Measurements from ENCODE around the gene BAAT.

Gene BAAT

GRCh38 chr9:101408374-101409078 lies 23.7 kb upstream of the BAAT start:
- Histone ChIP-seq H3K4ac (ENCODE audit: low read length) (no peak overlapping the region), H3K14ac (ENCODE audit: low read length) (no peak overlapping the region), H2AFZ (ENCODE audit: low read length) (no peak overlapping the region), H2AK5ac (ENCODE audit: low read depth, low read length) (no peak overlapping the region), H3K23ac (ENCODE audit: low read depth, low read length, poor library complexity) (no peak overlapping the region), H3K4me3 (ENCODE audit: low read length in 2 of 2) (no peak overlapping the region), H2BK15ac (ENCODE audit: low read length) (no peak overlapping the region), H4K91ac (ENCODE audit: low read depth, low read length, poor library complexity) (no peak overlapping the region), H3K9ac (ENCODE audit: low read depth, low read length, poor library complexity) (no peak overlapping the region), H3K18ac (ENCODE audit: low read length) (no peak overlapping the region), H4K8ac (ENCODE audit: low read depth, low read length) (no peak overlapping the region), H3K27ac (replicated peaks; ENCODE audit: low read length) (no peak overlapping the region), H3K27me3 (ENCODE audit: control insufficient read depth in 3 of 3, insufficient read depth in 3 of 3, low read depth in 1 of 3, low read length in 3 of 3) (no peaks in the 10 kb centered on the region), H2BK12ac (ENCODE audit: low read length) (no peak overlapping the region), H2BK5ac (ENCODE audit: low read length) (no peak overlapping the region), H3K4me1 (ENCODE audit: control insufficient read depth in 2 of 2, insufficient read depth in 1 of 2, low read depth in 1 of 2, low read length in 2 of 2) (no peaks in the 10 kb centered on the region), H2BK120ac (ENCODE audit: low read depth, low read length) (no peak overlapping the region), H3K4me2 (ENCODE audit: insufficient read depth, low read length, poor library complexity, severe bottlenecking) (no peak overlapping the region), H3K9me3 (replicated peaks in 1 of 2; ENCODE audit: control insufficient read depth in 2 of 2, insufficient read depth in 1 of 2, low read depth in 1 of 2, low read length in 2 of 2) (peaks cover 32 to 84% of the 10 kb centered on the region in 2 donors), H3K79me1 (ENCODE audit: low read depth, low read length) (no peaks in the 10 kb centered on the region), H3K36me3 (replicated peaks in 1 of 2; ENCODE audit: control insufficient read depth in 2 of 2, insufficient read depth in 2 of 2, low read length in 2 of 2) (peaks cover 29 to 70% of the 10 kb centered on the region in 2 donors)
- no CpG with 5 or more reads among the region's 5 CpGs for WGBS, 2 donors (ENCODE audit: extremely low coverage in 2 of 2, insufficient read length in 2 of 2, insufficient replicate concordance in 1 of 2)
- no peak for DNase-seq (ENCODE audit: low spot score)

- H3K4ac ChIP-seq (ENCODE audit: low read length) = no peak overlapping the region
- H3K9ac ChIP-seq (ENCODE audit: low read depth, low read length, poor library complexity) = no peak overlapping the region
- no peak overlapping the region for H2BK15ac ChIP-seq (ENCODE audit: low read length)
- no peak overlapping the region for H3K23ac ChIP-seq (ENCODE audit: low read depth, low read length, poor library complexity)
- H3K9me3 ChIP-seq (replicated peaks in 1 of 2; ENCODE audit: control insufficient read depth in 2 of 2, insufficient read depth in 1 of 2, low read depth in 1 of 2, low read length in 2 of 2) = peaks cover 20 to 84% of the 10 kb centered on the region in 2 donors
- WGBS, 2 donors (ENCODE audit: extremely low coverage in 2 of 2, insufficient read length in 2 of 2, insufficient replicate concordance in 1 of 2) = no CpG with 5 or more reads among the region's 9 CpGs
- peaks cover 3 to 4% of the 10 kb centered on the region in 2 donors for H3K4me1 ChIP-seq (ENCODE audit: control insufficient read depth in 2 of 2, insufficient read depth in 1 of 2, low read depth in 1 of 2, low read length in 2 of 2)
- H2BK12ac ChIP-seq (ENCODE audit: low read length) = no peak overlapping the region
- H3K18ac ChIP-seq (ENCODE audit: low read length) = no peak overlapping the region
- peaks cover 7% of the 10 kb centered on the region for H3K79me1 ChIP-seq (ENCODE audit: low read depth, low read length)
- H3K14ac ChIP-seq (ENCODE audit: low read length) = no peak overlapping the region
- H2BK5ac ChIP-seq (ENCODE audit: low read length) = no peak overlapping the region
- no peaks in the 10 kb centered on the region for H3K27me3 ChIP-seq (ENCODE audit: control insufficient read depth in 3 of 3, insufficient read depth in 3 of 3, low read depth in 1 of 3, low read length in 3 of 3)
- no peak overlapping the region for H2AFZ ChIP-seq (ENCODE audit: low read length)
- H2BK120ac ChIP-seq (ENCODE audit: low read depth, low read length) = no peak overlapping the region
- no peak overlapping the region for H3K27ac ChIP-seq (replicated peaks; ENCODE audit: low read length)
- H4K91ac ChIP-seq (ENCODE audit: low read depth, low read length, poor library complexity) = no peak overlapping the region
- no peak for DNase-seq (ENCODE audit: low spot score)
- no peak overlapping the region for H3K4me2 ChIP-seq (ENCODE audit: insufficient read depth, low read length, poor library complexity, severe bottlenecking)
- no peak overlapping the region for H2AK5ac ChIP-seq (ENCODE audit: low read depth, low read length)
- H4K8ac ChIP-seq (ENCODE audit: low read depth, low read length) = no peak overlapping the region
- H3K36me3 ChIP-seq (replicated peaks in 1 of 2; ENCODE audit: control insufficient read depth in 2 of 2, insufficient read depth in 2 of 2, low read length in 2 of 2) = peaks cover 35 to 90% of the 10 kb centered on the region in 2 donors
- no peak overlapping the region for H3K4me3 ChIP-seq (ENCODE audit: low read length in 2 of 2)
These were observed 18.9 kb upstream of the BAAT start for GRCh38 chr9:101403516-101404285.

- H3K27ac ChIP-seq (replicated peaks; ENCODE audit: low read length) = no peak overlapping the region
- no peak overlapping the region for H2AK5ac ChIP-seq (ENCODE audit: low read depth, low read length)
- no CpG with 5 or more reads among the region's 5 CpGs for WGBS, 2 donors (ENCODE audit: extremely low coverage in 2 of 2, insufficient read length in 2 of 2, insufficient replicate concordance in 1 of 2)
- no peak overlapping the region for H4K91ac ChIP-seq (ENCODE audit: low read depth, low read length, poor library complexity)
- no peaks in the 10 kb centered on the region for H3K27me3 ChIP-seq (ENCODE audit: control insufficient read depth in 3 of 3, insufficient read depth in 3 of 3, low read depth in 1 of 3, low read length in 3 of 3)
- DNase-seq (ENCODE audit: low spot score) = no peak
- H3K4me1 ChIP-seq (ENCODE audit: control insufficient read depth in 2 of 2, insufficient read depth in 1 of 2, low read depth in 1 of 2, low read length in 2 of 2) = peaks cover 3 to 4% of the 10 kb centered on the region in 2 donors
- no peak overlapping the region for H3K23ac ChIP-seq (ENCODE audit: low read depth, low read length, poor library complexity)
- no peak overlapping the region for H3K18ac ChIP-seq (ENCODE audit: low read length)
- H3K4ac ChIP-seq (ENCODE audit: low read length) = no peak overlapping the region
- no peak overlapping the region for H2BK15ac ChIP-seq (ENCODE audit: low read length)
- H3K4me3 ChIP-seq (ENCODE audit: low read length in 2 of 2) = peak overlapping the region in 1 of 2 donors; percentile 79
- peaks cover 10% of the 10 kb centered on the region for H3K79me1 ChIP-seq (ENCODE audit: low read depth, low read length)
- H2BK120ac ChIP-seq (ENCODE audit: low read depth, low read length) = no peak overlapping the region
- H3K4me2 ChIP-seq (ENCODE audit: insufficient read depth, low read length, poor library complexity, severe bottlenecking) = no peak overlapping the region
- no peak overlapping the region for H2AFZ ChIP-seq (ENCODE audit: low read length)
- peak overlapping the region; percentile 78 for H3K9ac ChIP-seq (ENCODE audit: low read depth, low read length, poor library complexity)
- no peak overlapping the region for H2BK12ac ChIP-seq (ENCODE audit: low read length)
- H3K36me3 ChIP-seq (replicated peaks in 1 of 2; ENCODE audit: control insufficient read depth in 2 of 2, insufficient read depth in 2 of 2, low read length in 2 of 2) = peaks cover 18 to 73% of the 10 kb centered on the region in 2 donors
- H4K8ac ChIP-seq (ENCODE audit: low read depth, low read length) = no peak overlapping the region
- no peak overlapping the region for H3K14ac ChIP-seq (ENCODE audit: low read length)
- peaks cover 9 to 63% of the 10 kb centered on the region in 2 donors for H3K9me3 ChIP-seq (replicated peaks in 1 of 2; ENCODE audit: control insufficient read depth in 2 of 2, insufficient read depth in 1 of 2, low read depth in 1 of 2, low read length in 2 of 2)
- no peak overlapping the region for H2BK5ac ChIP-seq (ENCODE audit: low read length)
These were observed 15.3 kb upstream of the BAAT start for GRCh38 chr9:101400120-101400519.

GRCh38 chr9:101399643-101399970 lies 14.8 kb upstream of the BAAT start:
- Histone ChIP-seq H3K23ac (ENCODE audit: low read depth, low read length, poor library complexity) (no peak overlapping the region), H2AFZ (ENCODE audit: low read length) (no peak overlapping the region), H3K9ac (ENCODE audit: low read depth, low read length, poor library complexity) (no peak overlapping the region), H3K79me1 (ENCODE audit: low read depth, low read length) (peaks cover 10% of the 10 kb centered on the region), H3K4me2 (ENCODE audit: insufficient read depth, low read length, poor library complexity, severe bottlenecking) (peak overlapping the region; percentile 83), H3K4ac (ENCODE audit: low read length) (no peak overlapping the region), H3K36me3 (replicated peaks in 1 of 2; ENCODE audit: control insufficient read depth in 2 of 2, insufficient read depth in 2 of 2, low read length in 2 of 2) (peaks cover 18 to 73% of the 10 kb centered on the region in 2 donors), H3K18ac (ENCODE audit: low read length) (no peak overlapping the region), H2BK15ac (ENCODE audit: low read length) (no peak overlapping the region), H3K4me3 (ENCODE audit: low read length in 2 of 2) (peak overlapping the region; percentile 79 to 92), H3K14ac (ENCODE audit: low read length) (no peak overlapping the region), H3K9me3 (replicated peaks in 1 of 2; ENCODE audit: control insufficient read depth in 2 of 2, insufficient read depth in 1 of 2, low read depth in 1 of 2, low read length in 2 of 2) (peaks cover 9 to 63% of the 10 kb centered on the region in 2 donors), H4K91ac (ENCODE audit: low read depth, low read length, poor library complexity) (no peak overlapping the region), H2BK12ac (ENCODE audit: low read length) (no peak overlapping the region), H2AK5ac (ENCODE audit: low read depth, low read length) (no peak overlapping the region), H4K8ac (ENCODE audit: low read depth, low read length) (no peak overlapping the region), H3K27me3 (ENCODE audit: control insufficient read depth in 3 of 3, insufficient read depth in 3 of 3, low read depth in 1 of 3, low read length in 3 of 3) (no peaks in the 10 kb centered on the region), H3K4me1 (ENCODE audit: control insufficient read depth in 2 of 2, insufficient read depth in 1 of 2, low read depth in 1 of 2, low read length in 2 of 2) (peaks cover 3 to 4% of the 10 kb centered on the region in 2 donors), H2BK5ac (ENCODE audit: low read length) (no peak overlapping the region), H3K27ac (replicated peaks; ENCODE audit: low read length) (no peak overlapping the region), H2BK120ac (ENCODE audit: low read depth, low read length) (no peak overlapping the region)
- WGBS, 2 donors (ENCODE audit: extremely low coverage in 2 of 2, insufficient read length in 2 of 2, insufficient replicate concordance in 1 of 2) = no CpG with 5 or more reads among the region's 2 CpGs
- no peak for DNase-seq (ENCODE audit: low spot score)
